Endothelial cell of umbilical vein (primary cell): ENCODE results near the gene C20orf144. TPM values are rescaled to one million over a fixed set of nuclear protein-coding genes. Genes with fewer than 3 reads are reported as not detected.

Source experiments
- BruUV-seq: library from RNA; stranded (reverse); fragments of 400-500 nt; replicated peaks from 2 replicates; lab custom pipeline; 2021; lab: Mats Ljungman, UMichigan
- CTCF ChIA-PET: fragments of 300-600, 350-600 bp; sonication (Branson Sonifier 250); formaldehyde crosslinking; loops from one replicate; lab custom pipeline; 2021; ENCODE audit warnings: antibody characterized with exemption, inconsistent platforms; lab: Charles Lee
- POLR2A ChIA-PET: fragments of 300-600, 350-600 bp; sonication (Branson Sonifier 250); formaldehyde crosslinking; loops from one replicate; lab custom pipeline; 2021; ENCODE audit warnings: antibody characterized with exemption, inconsistent platforms; lab: Charles Lee
- DNase-seq: peaks from one replicate; pipeline ENCODE4 v3.0.0-alpha.2; 2011; ENCODE audit warnings: low read depth, low spot score
- FAIRE-seq: peaks from 2 replicates; lab custom pipeline; 2011; peaks lifted over from hg19 to GRCh38; lab: Jason Lieb, UNC
- H2AFZ ChIP-seq: 2 replicates; pipeline ENCODE4 v1.6.0; 2012; ENCODE audit warnings: low read depth, low read length, control low read depth, inconsistent platforms
- H3K27ac ChIP-seq: 2 replicates; pipeline ENCODE4 v1.5.1; 2011; ENCODE audit warnings: low read depth, mild to moderate bottlenecking, control low read depth, low read length, moderate library complexity; ENCODE audit not compliant: insufficient read depth
- H3K27me3 ChIP-seq, 2 experiments: 2 replicates each; pipeline versions ENCODE4 v1.6.0 to v1.6.1; 2011; ENCODE audit warnings: low read length in 2 of 2, mixed read lengths in 1 of 2; ENCODE audit not compliant: control insufficient read depth in 2 of 2, insufficient read depth in 2 of 2
- H3K36me3 ChIP-seq, 2 experiments: 2 replicates in 1 of 2; 3 replicates in 1 of 2; pipeline ENCODE4 v1.5.1; 2011; ENCODE audit warnings: low read length in 2 of 2, mild to moderate bottlenecking in 1 of 2, moderate library complexity in 1 of 2; ENCODE audit not compliant: control insufficient read depth in 2 of 2, insufficient read depth in 2 of 2; ENCODE audit errors: extremely low read depth in 1 of 2
- H3K4me1 ChIP-seq: 3 replicates; pipeline ENCODE4 v1.5.1; 2011; ENCODE audit warnings: mild to moderate bottlenecking, low read length; ENCODE audit not compliant: control insufficient read depth, insufficient read depth; ENCODE audit errors: extremely low read depth
- H3K4me2 ChIP-seq: 2 replicates; pipeline ENCODE4 v1.6.1; 2011; ENCODE audit warnings: low read length, control low read depth, mixed read lengths; ENCODE audit not compliant: insufficient read depth
- H3K4me3 ChIP-seq, 3 experiments: fragments of 200-600 bp in 1 of 3; sonication (generic), shearing (Covaris generic) in 1 of 3; replicated peaks in 1 of 3; 2 replicates each; pipeline ENCODE4 v1.5.1; 2011 to 2016; ENCODE audit warnings: control low read depth in 3 of 3, low read length in 3 of 3, mild to moderate bottlenecking in 2 of 3, inconsistent platforms in 1 of 3, low read depth in 1 of 3, moderate library complexity in 1 of 3; ENCODE audit not compliant: insufficient read depth in 1 of 3
- H3K79me2 ChIP-seq: 2 replicates; pipeline ENCODE4 v1.6.0; 2012; ENCODE audit warnings: low read length, inconsistent platforms; ENCODE audit not compliant: control insufficient read depth, insufficient read depth
- H3K9ac ChIP-seq: replicated peaks from 2 replicates; pipeline ENCODE3; 2011; ENCODE audit warnings: low read length, control low read depth; ENCODE audit not compliant: insufficient read depth; ENCODE audit errors: extremely low read depth
- H3K9me1 ChIP-seq: replicated peaks from 3 replicates; pipeline ENCODE4 v1.6.0; 2011; ENCODE audit warnings: mild to moderate bottlenecking, low read length; ENCODE audit not compliant: control insufficient read depth, insufficient read depth; ENCODE audit errors: extremely low read depth
- H3K9me3 ChIP-seq: replicated peaks from 2 replicates; pipeline ENCODE4 v1.5.1; 2012; ENCODE audit warnings: low read length, inconsistent platforms; ENCODE audit not compliant: control insufficient read depth, insufficient read depth
- H4K20me1 ChIP-seq: replicated peaks from 2 replicates; pipeline ENCODE3; 2011; ENCODE audit warnings: mild to moderate bottlenecking, low read length; ENCODE audit not compliant: control insufficient read depth, insufficient read depth; ENCODE audit errors: extremely low read depth
- CTCF ChIP-seq, 2 donors: IDR thresholded peaks; 1 replicate in 1 of 2; 2 replicates in 1 of 2; pipeline ENCODE4 v1.5.1; 2011; ENCODE audit warnings: low read length in 2 of 2, mild to moderate bottlenecking in 2 of 2, moderate library complexity in 2 of 2, control low read depth in 1 of 2, inconsistent platforms in 1 of 2, low read depth in 1 of 2; ENCODE audit not compliant: insufficient read depth in 1 of 2; ENCODE audit errors: extremely low read depth in 1 of 2
- EZH2 ChIP-seq: IDR thresholded peaks from 2 replicates; pipeline ENCODE4 v1.6.1; 2012; ENCODE audit warnings: borderline replicate concordance, low read depth, mild to moderate bottlenecking, moderate library complexity, low read length, inconsistent platforms; ENCODE audit not compliant: severe bottlenecking
- FOS ChIP-seq: IDR thresholded peaks from 2 replicates; pipeline ENCODE4 v1.6.1; 2011; ENCODE audit warnings: mild to moderate bottlenecking, low read length, moderate library complexity, borderline replicate concordance; ENCODE audit not compliant: insufficient read depth
- GATA2 ChIP-seq: IDR thresholded peaks from 2 replicates; pipeline ENCODE4 v1.7.0; 2011; ENCODE audit warnings: low read depth, mild to moderate bottlenecking, moderate library complexity, mixed read lengths, low read length; ENCODE audit not compliant: insufficient read length, insufficient read depth
- JUN ChIP-seq: IDR thresholded peaks from 2 replicates; pipeline ENCODE4 v1.6.1; 2011; ENCODE audit warnings: borderline replicate concordance, low read depth; ENCODE audit not compliant: insufficient read length, insufficient read depth
- MAX ChIP-seq: IDR thresholded peaks from 2 replicates; pipeline ENCODE4 v1.6.1; 2011; ENCODE audit not compliant: insufficient read depth, insufficient read length
- MYC ChIP-seq: IDR thresholded peaks from one replicate; pipeline ENCODE4 v1.6.1; 2011; ENCODE audit warnings: mild to moderate bottlenecking, low read depth, low read length
- POLR2A ChIP-seq: IDR thresholded peaks from 2 replicates; pipeline ENCODE4 v1.6.1; 2012; ENCODE audit warnings: low read depth, mild to moderate bottlenecking, control low read depth, low read length
- POLR2AphosphoS5 ChIP-seq: IDR thresholded peaks from 2 replicates; pipeline ENCODE4 v1.6.1; 2012; ENCODE audit warnings: low read depth, mild to moderate bottlenecking, control low read depth, low read length, moderate library complexity; ENCODE audit not compliant: insufficient read depth
- dilution Hi-C: fragments of 300-500 bp; cut with MboI; formaldehyde crosslinking; loops from one replicate; pipeline ENCODE4 v1.15.0; 2019; ENCODE audit warnings: low sequenced_read_pairs; ENCODE audit not compliant: extremely low pct_ligation_motif_present
- intact Hi-C: fragments of 100-400 bp; cut with micrococcal nuclease; formaldehyde crosslinking; loops from one replicate; pipeline ENCODE4 v1.10.0; 2022
- polyA plus RNA-seq, 4 experiments: library from polyadenylated mRNA; depleted of rRNA in 3 of 4; stranded (reverse) in 3 of 4; unstranded in 1 of 4; fragments of >200 nt; gene quantifications; 2 replicates each; pipeline versions ENCODE4 v1.2.1 to v1.2.3, GENCODE V29; 2011 to 2012; ENCODE audit warnings: missing spikeins in 1 of 4
- total RNA-seq: library from RNA; stranded (reverse); gene quantifications from 2 replicates; pipeline ENCODE4 v1.2.3, GENCODE V29; 2021

Gene C20orf144
- total and polyA plus RNA-seq, 2 donors (not counting 3 experiments of a cell fraction or from before 2014, with no cell fraction given): not detected

DNA sequence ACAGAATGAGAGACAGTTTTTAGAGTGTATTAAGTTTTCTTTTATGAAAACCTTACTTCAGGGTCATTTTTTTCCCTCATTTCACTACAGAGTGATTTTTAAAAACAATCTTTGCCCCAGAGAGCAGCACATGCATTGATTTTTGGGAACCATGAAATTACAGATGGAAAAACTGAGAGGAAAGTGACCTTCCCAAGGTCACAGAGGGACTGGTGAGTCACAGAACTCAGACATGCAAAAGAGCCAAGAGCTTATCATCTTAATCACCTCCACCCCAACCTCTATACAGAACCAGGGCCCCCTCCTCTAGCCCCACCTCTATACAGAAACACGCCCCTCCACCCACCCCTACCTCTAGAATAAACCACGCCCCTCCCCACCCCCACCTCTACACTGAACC is 47.3 kb downstream of the C20orf144 start:
- CTCF ChIA-PET: no interaction called here
- no peaks in the 10 kb centered on the region for H4K20me1 ChIP-seq
- POLR2A ChIA-PET: no interaction called here
- DNase-seq: no peak
- no peak overlapping the region for H3K4me3 ChIP-seq
- H3K79me2 ChIP-seq: no peaks in the 10 kb centered on the region
- no peak overlapping the region for H3K4me2 ChIP-seq
- H3K27ac ChIP-seq: no peak overlapping the region
- no peaks in the 10 kb centered on the region for H3K9me1 ChIP-seq
- no peaks in the 10 kb centered on the region for H3K9me3 ChIP-seq
- FAIRE-seq: no peak
- no peak for TF ChIP-seq MAX
- TF ChIP-seq JUN: no peak
- H3K4me1 ChIP-seq: no peaks in the 10 kb centered on the region
- H3K36me3 ChIP-seq: peaks cover 0 to 2% of the 10 kb centered on the region in 2 experiments
- no peak overlapping the region for H3K9ac ChIP-seq
- intact Hi-C loops: no loop called here
- no TSS peak for BruUV-seq
- no peak overlapping the region for H2AFZ ChIP-seq
- dilution Hi-C loops: no loop called here
- H3K27me3 ChIP-seq: no peaks in the 10 kb centered on the region

- no peak overlapping the region for H3K4me2 ChIP-seq
- H3K79me2 ChIP-seq: no peaks in the 10 kb centered on the region
- dilution Hi-C loops: no loop called here
- ChIA-PET CTCF (no interaction called here), POLR2A (no interaction called here)
- no peaks in the 10 kb centered on the region for H4K20me1 ChIP-seq
- H3K4me1 ChIP-seq: no peaks in the 10 kb centered on the region
- H3K36me3 ChIP-seq: peaks cover 0 to 2% of the 10 kb centered on the region in 2 experiments
- H3K4me3 ChIP-seq: no peak overlapping the region
- no peak overlapping the region for H2AFZ ChIP-seq
- no peak for FAIRE-seq
- no peak overlapping the region for H3K9ac ChIP-seq
- TF ChIP-seq POLR2A (no peak), FOS (no peak), GATA2 (no peak), MAX (no peak), POLR2AphosphoS5 (no peak), CTCF (IDR thresholded peaks at IDR 0.05; ENCODE audit: extremely low read depth in 1 of 2, insufficient read depth in 1 of 2, low read depth in 1 of 2, low read length in 2 of 2) (no peak), JUN (no peak), EZH2 (no peak), MYC (no peak)
- H3K9me1 ChIP-seq: no peaks in the 10 kb centered on the region
- DNase-seq: no peak
- no TSS peak for BruUV-seq
- intact Hi-C loops: no loop called here
- H3K27me3 ChIP-seq: no peaks in the 10 kb centered on the region
- H3K9me3 ChIP-seq: no peaks in the 10 kb centered on the region
- H3K27ac ChIP-seq: no peak overlapping the region
Observed at GRCh38 chr20:33709905-33710541, 47.9 kb downstream of the C20orf144 start.
